Retina (tissue), 1 donor: ENCODE results near the gene UBASH3B.

Experiments
- DNase-seq: peaks from one replicate; pipeline ENCODE4 v3.0.0-alpha.2; 2016

UBASH3B gene

GRCh38 chr11:122789907-122790306 is 134.4 kb downstream of the UBASH3B start:
- DNase-seq: no peak

GRCh38 chr11:122791411-122791810 is 135.9 kb downstream of the UBASH3B start:
- DNase-seq: no peak

DNA sequence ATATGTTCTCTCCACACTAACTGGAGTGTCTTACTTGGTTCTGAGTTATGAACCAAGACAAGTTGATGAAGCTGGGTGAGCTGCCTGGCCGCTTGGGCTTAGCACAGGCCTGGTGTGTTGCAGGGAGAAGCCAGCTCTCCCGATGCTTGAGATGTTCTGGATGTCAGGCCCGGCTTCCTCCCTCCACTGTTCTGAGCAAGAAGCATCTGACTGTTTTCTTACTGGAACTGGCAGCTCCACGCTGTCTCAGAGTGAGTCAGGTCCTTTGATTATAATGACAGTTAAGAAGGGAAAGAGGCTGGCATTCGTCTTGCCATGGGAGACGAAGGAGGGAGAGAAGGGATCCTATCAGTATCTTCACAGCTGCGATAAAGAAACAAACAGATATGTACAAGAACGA is 136.3 kb downstream of the UBASH3B start:
- DNase-seq: no peak

DNA sequence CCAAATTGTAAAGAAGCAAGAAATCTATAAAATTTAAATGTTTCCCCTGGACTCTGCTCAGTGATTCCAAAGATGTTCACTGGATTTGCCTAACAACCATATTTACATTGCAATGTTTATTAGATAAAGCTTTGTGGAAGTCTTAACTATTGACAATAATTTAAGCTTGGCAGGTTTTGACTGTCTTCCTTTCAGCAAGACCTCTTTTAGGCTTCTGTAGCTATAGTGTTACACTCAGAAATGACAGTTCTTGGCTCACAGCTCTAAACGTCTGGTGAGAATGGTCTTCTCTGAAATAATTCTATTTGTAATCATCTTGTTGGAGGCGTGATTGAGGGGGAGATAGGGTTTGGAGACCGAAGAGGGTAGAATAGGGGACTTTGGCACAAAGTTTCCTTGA is 138.0 kb downstream of the UBASH3B start:
- DNase-seq: no peak

DNA sequence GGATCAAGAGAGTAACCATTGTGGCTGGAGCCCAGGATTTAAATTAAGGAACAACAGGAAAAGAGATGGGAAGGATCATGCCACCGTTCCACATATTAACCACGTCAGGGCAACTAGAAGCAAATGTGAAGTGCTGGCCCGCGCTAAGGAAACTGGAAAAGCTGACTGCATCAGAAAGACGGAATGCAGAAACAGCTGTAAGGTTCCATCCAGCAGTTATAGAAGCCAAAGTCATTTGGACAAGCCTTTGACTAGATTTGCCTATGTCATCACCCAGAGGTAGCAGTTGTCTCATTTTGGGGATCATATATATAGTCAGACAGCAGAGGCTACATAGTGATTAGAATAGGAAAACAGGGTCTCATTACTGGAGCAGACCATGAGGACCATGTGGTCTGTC is 139.8 kb downstream of the UBASH3B start:
- DNase-seq: no peak

DNA sequence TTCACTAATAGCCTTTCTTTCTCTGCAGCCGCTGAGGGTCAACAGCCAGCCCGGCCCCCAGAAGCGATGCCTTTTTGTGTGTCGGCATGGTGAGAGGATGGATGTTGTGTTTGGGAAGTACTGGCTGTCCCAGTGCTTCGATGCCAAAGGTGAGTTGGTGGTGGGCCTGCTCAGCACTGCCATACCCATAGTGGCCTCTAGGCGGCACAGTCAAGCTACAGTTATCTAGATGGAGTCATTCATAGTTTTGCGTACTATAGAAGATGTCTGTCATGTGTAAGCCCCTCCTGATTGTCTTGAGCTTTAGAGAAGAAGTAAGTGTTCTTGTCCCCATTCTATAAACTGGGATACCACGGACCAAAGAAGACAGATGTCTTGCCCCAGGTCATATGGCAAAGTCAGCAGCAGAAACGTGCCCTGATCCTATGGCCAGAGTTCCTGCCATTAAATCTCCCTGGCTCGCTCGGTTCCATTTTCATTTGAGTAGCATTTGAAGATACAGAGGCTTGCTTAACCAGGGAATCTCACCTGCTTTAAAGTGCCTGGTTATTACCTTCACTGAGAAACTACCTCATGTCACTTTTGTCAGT is 140.7 kb downstream of the UBASH3B start:
- DNase-seq: no peak

GRCh38 chr11:122797651-122798050 is 142.1 kb downstream of the UBASH3B start:
- DNase-seq: no peak

GRCh38 chr11:122799406-122800105 is 144.0 kb downstream of the UBASH3B start:
- DNase-seq: no peak

DNA sequence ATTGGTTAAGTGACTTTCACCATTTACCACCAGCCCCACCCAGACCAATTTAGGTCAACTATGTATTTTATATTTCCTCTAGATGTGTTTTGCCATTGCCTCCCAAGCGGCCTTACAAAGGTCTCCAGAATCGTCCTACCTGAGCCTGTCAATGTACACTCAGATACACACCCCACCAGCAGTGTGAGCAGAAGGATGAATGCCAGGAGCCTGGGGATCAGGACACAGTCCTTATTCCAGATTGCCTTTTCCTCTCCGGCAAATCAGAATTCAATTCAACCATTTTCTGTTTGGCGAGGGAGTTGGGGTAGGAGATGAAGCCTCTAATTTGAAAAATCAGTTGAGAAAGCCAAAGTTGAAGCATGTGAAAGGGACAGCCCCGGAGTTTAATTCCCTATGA is 147.4 kb downstream of the UBASH3B start:
- DNase-seq: no peak

GRCh38 chr11:122803306-122803705 is 147.8 kb downstream of the UBASH3B start:
- DNase-seq: no peak

GRCh38 chr11:122803716-122804115 is 148.2 kb downstream of the UBASH3B start:
- DNase-seq: no peak

DNA sequence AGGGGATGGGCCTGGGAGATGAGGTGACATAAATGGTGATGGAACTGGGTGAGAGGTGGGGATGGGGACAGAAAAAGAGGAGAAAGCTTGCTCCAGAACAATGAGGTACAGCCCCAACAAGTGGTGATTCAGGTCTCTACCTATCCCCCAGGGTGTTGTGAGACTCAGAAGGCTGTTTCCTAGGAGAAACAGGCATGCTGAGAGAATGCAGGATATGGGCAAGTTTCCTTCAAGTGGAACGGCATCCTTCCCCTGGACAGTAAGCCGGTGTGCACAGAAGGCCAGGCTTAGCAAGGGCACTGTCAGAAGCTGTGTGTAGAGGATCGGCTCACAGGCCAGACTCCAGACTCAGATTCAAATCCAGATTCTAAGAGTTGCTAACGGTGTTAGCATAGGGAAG is 148.6 kb downstream of the UBASH3B start:
- DNase-seq: no peak

DNA sequence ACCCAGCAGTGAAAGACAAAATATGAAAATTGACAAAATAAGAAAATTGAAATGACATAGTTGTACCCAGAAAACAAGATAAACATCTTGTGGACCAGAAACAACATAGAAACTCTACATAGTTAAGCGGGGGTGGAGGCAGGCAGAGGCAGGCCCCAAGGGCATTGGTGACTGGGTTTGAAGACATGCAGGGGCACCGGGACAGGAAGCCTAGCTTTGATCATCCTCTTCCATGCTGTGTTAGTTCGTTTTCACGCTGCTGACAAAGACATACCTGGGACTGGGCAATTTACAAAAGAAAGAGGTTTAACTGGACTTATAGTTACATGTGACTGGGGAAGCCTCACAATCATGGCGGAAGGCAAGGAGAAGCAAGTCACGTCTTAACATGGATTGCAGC is 149.3 kb downstream of the UBASH3B start:
- no peak for DNase-seq

DNA sequence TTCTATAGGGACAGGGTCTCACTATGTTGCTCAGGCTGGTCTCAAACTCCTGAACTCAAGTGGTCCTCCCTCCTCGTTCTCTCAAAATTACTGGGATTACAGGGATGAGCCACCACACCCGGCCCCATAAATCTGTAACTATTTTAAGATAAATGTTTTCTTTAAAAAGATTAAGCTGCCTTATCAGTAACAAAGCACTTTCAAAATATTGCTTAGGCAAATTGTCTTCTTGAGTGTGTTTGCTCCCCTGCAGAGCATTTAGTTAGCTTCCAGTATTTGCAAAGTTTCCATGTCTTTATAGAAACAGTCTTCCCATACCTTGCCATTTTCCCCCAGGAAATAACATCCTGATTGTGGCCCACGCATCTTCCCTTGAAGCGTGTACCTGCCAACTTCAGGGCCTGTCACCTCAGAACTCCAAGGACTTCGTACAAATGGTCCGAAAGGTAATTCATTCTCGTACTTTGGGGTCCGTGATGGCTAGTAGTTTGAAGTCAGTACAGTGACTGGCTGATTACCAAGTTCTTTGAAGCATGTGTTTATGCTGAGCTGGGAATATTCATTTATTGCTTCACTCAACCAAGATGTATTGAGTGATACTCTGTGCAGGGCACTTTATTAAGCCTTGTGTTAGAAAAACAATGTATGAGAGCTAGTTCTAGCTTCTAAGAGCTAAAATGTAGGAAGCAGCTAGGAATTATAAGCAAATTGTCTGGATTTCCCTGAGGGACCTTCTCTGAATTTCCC is 152.4 kb downstream of the UBASH3B start:
- DNase-seq: no peak

DNA sequence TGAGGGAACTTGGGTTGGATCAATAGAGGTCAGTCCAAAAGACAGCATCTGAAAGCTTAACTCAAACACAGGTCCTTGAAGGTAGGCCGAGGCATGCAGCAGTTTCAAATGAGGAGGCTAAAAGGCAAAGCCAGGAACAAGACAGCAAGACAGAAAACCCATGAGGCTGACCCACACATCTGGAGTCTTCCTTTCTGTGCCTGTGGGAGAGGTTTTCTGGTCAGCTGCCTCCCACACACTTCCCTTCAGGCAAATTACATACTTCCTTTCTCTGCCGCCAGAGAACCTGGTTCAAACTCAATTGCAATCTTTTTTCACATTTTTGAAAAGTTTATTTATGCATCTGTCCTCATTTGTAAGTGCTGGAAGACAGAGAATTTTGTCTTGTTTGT is 153.0 kb downstream of the UBASH3B start:
- no peak for DNase-seq

- no peak for DNase-seq
Observed at GRCh38 chr11:122809866-122810265, 154.3 kb downstream of the UBASH3B start.

DNA sequence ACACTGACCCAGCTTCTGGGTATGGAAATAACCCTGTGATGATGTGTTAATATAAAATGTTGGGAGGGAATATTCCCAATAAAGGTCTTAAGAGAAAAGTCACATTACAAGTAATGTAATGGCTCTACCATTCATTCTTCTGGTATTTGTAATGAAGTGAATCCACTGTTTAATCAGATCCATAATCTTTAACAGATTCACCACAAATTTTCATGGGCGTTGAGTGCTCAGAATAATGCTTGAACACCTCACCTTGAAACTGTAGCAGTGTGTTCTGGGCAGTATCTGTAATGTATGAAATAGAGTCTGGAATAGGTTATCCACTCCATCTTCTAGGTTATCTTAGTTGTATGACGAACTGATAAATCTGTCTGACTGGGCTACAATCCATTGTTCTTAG is 156.2 kb downstream of the UBASH3B start:
- no peak for DNase-seq

DNA sequence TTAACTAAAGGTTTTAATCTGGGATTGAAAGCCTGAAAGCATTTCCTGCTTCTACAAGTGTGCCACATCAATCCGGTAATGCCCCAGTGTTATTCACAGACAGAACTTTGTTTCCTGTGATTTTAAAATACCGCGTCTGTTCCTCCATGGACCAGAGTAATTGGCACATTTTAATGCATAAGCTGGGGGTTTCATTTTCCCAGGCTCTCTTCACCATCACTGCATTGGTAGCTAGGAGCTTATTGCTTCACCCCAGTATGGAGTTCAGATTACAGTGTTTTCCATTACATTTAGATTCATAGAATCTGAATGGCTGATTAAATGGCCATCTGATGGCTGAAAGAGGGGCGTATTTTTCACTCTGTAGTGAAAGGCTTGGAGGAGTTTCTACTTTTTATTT is 157.1 kb downstream of the UBASH3B start:
- DNase-seq: no peak

DNA sequence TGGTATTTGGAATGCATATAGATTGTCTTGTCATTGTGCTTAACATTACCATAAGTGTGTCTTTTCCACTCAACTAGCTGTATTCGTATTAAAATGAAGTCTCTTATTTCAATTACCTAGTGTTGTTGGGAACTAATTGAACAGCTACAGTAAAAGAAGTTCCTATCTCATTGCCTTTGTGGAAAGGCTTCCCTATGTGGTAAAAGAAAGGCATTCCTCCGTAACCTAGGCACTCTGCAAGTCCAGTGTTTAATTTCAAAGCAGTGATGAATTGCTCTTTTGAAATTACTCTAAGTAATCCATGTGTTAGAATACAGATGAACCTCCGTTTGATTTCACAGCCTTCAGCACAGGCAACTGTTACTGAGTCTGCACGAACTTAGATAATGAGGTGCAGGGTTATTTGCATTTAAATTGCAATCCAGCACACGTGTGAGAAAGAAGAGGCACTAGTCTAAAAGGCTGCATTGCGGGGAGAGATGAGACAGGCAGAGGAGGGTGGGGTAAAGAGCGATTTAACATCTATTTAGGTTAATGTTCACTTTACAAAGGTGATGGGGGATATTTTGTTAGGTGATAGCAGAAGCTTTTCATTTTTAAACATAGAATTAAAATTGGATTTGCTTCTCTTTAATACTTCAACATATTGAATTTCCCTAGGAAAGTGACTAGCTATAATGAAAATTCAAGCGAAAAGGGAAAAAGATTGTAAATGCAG is 157.8 kb downstream of the UBASH3B start:
- DNase-seq: no peak

GRCh38 chr11:122813894-122814270 is 158.4 kb downstream of the UBASH3B start:
- no peak for DNase-seq

- DNase-seq: peak; percentile 7
Observed at GRCh38 chr11:122814401-122814800, 158.9 kb downstream of the UBASH3B start.

DNA sequence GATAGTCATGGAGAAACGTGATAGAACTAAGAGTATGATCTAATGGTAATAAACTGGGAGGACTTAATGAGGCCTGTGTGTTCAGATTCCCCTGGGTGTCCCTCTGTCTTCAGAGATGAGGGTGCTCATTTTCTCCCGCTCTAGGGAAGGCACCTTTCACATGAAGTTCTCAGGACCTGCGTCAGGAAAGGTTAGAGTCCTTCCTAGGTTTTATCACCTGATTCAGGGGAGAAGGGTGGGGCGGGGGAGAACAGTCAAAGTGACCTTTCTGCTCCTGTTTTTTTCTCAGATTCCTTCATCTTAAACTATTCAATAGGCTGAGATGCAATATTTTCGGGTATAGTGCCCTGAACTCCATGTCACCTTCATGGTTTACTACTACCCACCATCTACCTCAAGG is 160.4 kb downstream of the UBASH3B start:
- DNase-seq: no peak

- no peak for DNase-seq
Observed at GRCh38 chr11:122816761-122817520, 161.4 kb downstream of the UBASH3B start.
